ENCODE data around the gene AKR1D1.
"Not testable (repeated sequence)": the region's sequence is repeated elsewhere in the genome, so short reads cannot be mapped to it uniquely, and the experiment has no call there.

DNA sequence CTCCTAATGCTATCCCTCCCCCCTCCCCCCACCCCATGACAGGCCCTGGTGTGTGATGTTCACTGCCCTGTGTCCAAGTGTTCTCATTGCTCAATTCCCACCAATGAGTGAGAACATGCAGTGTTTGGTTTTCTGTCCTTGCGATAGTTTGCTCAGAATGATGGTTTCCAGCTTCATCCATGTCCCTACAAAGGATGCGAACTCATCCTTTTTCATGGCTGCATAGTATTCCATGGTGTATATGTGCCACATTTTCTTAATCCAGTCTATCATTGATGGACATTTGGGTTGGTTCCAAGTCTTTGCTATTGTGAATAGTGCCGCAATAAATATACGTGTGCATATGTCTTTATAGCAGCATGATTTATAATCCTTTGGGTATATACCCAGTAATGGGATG is 20.6 kb upstream of the AKR1D1 start:
- TF ChIP-seq POLR2A (IDR thresholded peaks at IDR 0.05), result not testable (repeated sequence)
- TF ChIP-seq, protein P1, sequence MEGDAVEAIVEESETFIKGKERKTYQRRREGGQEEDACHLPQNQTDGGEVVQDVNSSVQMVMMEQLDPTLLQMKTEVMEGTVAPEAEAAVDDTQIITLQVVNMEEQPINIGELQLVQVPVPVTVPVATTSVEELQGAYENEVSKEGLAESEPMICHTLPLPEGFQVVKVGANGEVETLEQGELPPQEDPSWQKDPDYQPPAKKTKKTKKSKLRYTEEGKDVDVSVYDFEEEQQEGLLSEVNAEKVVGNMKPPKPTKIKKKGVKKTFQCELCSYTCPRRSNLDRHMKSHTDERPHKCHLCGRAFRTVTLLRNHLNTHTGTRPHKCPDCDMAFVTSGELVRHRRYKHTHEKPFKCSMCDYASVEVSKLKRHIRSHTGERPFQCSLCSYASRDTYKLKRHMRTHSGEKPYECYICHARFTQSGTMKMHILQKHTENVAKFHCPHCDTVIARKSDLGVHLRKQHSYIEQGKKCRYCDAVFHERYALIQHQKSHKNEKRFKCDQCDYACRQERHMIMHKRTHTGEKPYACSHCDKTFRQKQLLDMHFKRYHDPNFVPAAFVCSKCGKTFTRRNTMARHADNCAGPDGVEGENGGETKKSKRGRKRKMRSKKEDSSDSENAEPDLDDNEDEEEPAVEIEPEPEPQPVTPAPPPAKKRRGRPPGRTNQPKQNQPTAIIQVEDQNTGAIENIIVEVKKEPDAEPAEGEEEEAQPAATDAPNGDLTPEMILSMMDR (IDR thresholded peaks at IDR 0.05), result not testable (repeated sequence)
